Peyer's patch (tissue), 4 donors: ENCODE results near the gene DEFB121.
"Not testable (repeated sequence)": the region's sequence is repeated elsewhere in the genome, so short reads cannot be mapped to it uniquely, and the experiment has no call there.

Experiments
- CTCF ChIP-seq, 6 experiments: fragments of 450-650 bp in 4 of 6; fragments of 200-600 bp in 2 of 6; sonication (generic) in 1 of 6; IDR thresholded peaks; one replicate each; pipeline ENCODE4 v1.5.1; 2017 to 2019; ENCODE audit warnings: antibody characterized with exemption in 6 of 6, mild to moderate bottlenecking in 3 of 6, moderate library complexity in 1 of 6
- POLR2A ChIP-seq, 2 donors: fragments of 450-650 bp; IDR thresholded peaks; one replicate each; pipeline ENCODE4 v1.5.1; 2017; ENCODE audit warnings: antibody characterized with exemption in 2 of 2, mild to moderate bottlenecking in 2 of 2, moderate library complexity in 2 of 2

- TF ChIP-seq CTCF, POLR2A (IDR thresholded peaks at IDR 0.05): not testable (repeated sequence)
Observed at GRCh38 chr20:31426891-31427551, 21.0 kb upstream of the DEFB121 start.
